Keratinocyte (primary cell): ENCODE data around the gene MBD3L5.

Experiments used
- EZH2 ChIP-seq: IDR thresholded peaks from one replicate; pipeline ENCODE4 v1.6.1; 2012; ENCODE audit warnings: inconsistent platforms, mild to moderate bottlenecking, low read length, moderate library complexity
- TF ChIP-seq, protein P1 (sequence below), 3 experiments: IDR thresholded peaks in 1 of 3; conservative IDR thresholded peaks in 1 of 3; optimal IDR thresholded peaks in 1 of 3; 2 replicates in 2 of 3; 3 replicates in 1 of 3; pipeline versions ENCODE3 to v1.5.1; 2011; ENCODE audit warnings: low read length in 3 of 3, mild to moderate bottlenecking in 3 of 3, moderate library complexity in 2 of 3, control low read depth in 1 of 3, inconsistent platforms in 1 of 3; ENCODE audit not compliant: insufficient read depth in 2 of 3; ENCODE audit errors: extremely low read depth in 1 of 3

DNA sequence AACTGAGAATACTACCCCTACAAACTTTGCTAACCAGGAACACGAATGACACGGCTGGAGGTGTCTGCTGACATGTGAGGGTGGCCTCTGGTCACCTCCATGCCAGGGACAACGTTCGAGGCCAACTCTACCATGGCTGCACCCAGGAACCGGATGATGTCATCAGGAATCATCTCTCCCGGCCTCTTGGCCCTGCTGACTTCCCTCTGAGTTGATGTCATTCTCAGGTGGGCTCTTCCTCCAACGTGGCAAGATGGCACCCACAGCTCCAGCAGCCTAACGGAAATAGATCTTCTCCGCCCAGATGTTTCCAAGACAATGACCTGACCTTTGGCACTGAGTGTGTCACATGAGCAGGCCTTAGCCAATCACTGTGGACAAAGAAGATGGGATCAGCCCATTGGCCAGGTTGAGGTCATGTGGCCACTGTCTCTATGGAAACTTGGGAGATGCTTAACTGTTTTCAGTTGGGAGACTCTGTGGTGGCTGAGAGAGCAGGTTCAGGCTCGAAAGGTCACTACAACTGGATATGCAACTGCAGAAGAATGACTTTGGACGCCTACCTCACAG, 24.2 kb upstream of the MBD3L5 start:
- TF ChIP-seq, protein P1, sequence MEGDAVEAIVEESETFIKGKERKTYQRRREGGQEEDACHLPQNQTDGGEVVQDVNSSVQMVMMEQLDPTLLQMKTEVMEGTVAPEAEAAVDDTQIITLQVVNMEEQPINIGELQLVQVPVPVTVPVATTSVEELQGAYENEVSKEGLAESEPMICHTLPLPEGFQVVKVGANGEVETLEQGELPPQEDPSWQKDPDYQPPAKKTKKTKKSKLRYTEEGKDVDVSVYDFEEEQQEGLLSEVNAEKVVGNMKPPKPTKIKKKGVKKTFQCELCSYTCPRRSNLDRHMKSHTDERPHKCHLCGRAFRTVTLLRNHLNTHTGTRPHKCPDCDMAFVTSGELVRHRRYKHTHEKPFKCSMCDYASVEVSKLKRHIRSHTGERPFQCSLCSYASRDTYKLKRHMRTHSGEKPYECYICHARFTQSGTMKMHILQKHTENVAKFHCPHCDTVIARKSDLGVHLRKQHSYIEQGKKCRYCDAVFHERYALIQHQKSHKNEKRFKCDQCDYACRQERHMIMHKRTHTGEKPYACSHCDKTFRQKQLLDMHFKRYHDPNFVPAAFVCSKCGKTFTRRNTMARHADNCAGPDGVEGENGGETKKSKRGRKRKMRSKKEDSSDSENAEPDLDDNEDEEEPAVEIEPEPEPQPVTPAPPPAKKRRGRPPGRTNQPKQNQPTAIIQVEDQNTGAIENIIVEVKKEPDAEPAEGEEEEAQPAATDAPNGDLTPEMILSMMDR (optimal IDR thresholded peaks at IDR 0.05 in 1 of 3, IDR thresholded peaks at IDR 0.05 in 1 of 3, conservative IDR thresholded peaks at IDR 0.05 in 1 of 3; ENCODE audit: extremely low read depth in 1 of 3, insufficient read depth in 2 of 3, low read length in 3 of 3), result no peak
- TF ChIP-seq EZH2, result no peak
